Smooth muscle cell (in vitro differentiated cells): ENCODE data around the gene NNAT. TPM values are rescaled to one million over a fixed set of nuclear protein-coding genes. Genes with fewer than 3 reads are reported as not detected.
"Not testable (repeated sequence)": the region's sequence is repeated elsewhere in the genome, so short reads cannot be mapped to it uniquely, and the experiment has no call there.

Experiments used
- DNase-seq: peaks from one replicate; lab custom pipeline; 2025; ENCODE audit not compliant: unreplicated experiment; lab: John Stamatoyannopoulos, UW
- H2AFZ ChIP-seq: fragments of 200-600 bp; sonication (generic); 2 replicates; pipeline ENCODE4 v1.6.0; 2016; ENCODE audit warnings: antibody characterized with exemption, low read depth, mild to moderate bottlenecking
- H3F3A ChIP-seq: fragments of 200-600 bp; sonication (generic); 2 replicates; pipeline ENCODE4 v1.6.0; 2017; ENCODE audit warnings: antibody characterized with exemption, low read depth
- H3K27ac ChIP-seq: fragments of 200-600 bp; sonication (generic); 2 replicates; pipeline ENCODE4 v1.5.1; 2016; ENCODE audit warnings: low read depth, mild to moderate bottlenecking
- H3K27me3 ChIP-seq: fragments of 200-600 bp; sonication (generic); 2 replicates; pipeline ENCODE4 v1.6.1; 2016; ENCODE audit warnings: low read depth, mild to moderate bottlenecking
- H3K36me3 ChIP-seq: fragments of 200-600 bp; sonication (generic); 2 replicates; pipeline ENCODE4 v1.5.1; 2016; ENCODE audit warnings: low read depth
- H3K4me1 ChIP-seq: fragments of 200-600 bp; sonication (generic); 2 replicates; pipeline ENCODE4 v1.5.1; 2016; ENCODE audit warnings: low read depth
- H3K4me2 ChIP-seq: fragments of 200-600 bp; sonication (generic); 2 replicates; pipeline ENCODE4 v1.6.0; 2016; ENCODE audit warnings: mild to moderate bottlenecking
- H3K4me3 ChIP-seq: fragments of 200-600 bp; sonication (generic); 2 replicates; pipeline ENCODE4 v1.5.1; 2016; ENCODE audit warnings: mild to moderate bottlenecking
- H3K79me2 ChIP-seq: fragments of 200-600 bp; sonication (generic); 2 replicates; pipeline ENCODE4 v1.6.0; 2016; ENCODE audit warnings: low read depth, mild to moderate bottlenecking
- H3K9ac ChIP-seq: fragments of 200-600 bp; sonication (generic); 2 replicates; pipeline ENCODE4 v1.6.0; 2016; ENCODE audit warnings: low read depth
- H3K9me3 ChIP-seq: fragments of 200-600 bp; sonication (generic); replicated peaks from 2 replicates; pipeline ENCODE4 v1.5.1; 2016; ENCODE audit warnings: low read depth
- H4K20me1 ChIP-seq: fragments of 200-600 bp; sonication (generic); 2 replicates; pipeline ENCODE4 v1.6.0; 2016; ENCODE audit warnings: low read depth
- WGBS: methylation state at CpG from one replicate; pipeline ENCODE4 v1.1.7; 2016; ENCODE audit warnings: low lambda C conversion rate; 5-methylcytosine and 5-hydroxymethylcytosine counted together
- polyA plus RNA-seq: library from polyadenylated mRNA; unstranded; fragments of >200 nt; fragmentation: Nextera tagmentation; extraction: Ambion mirVana; gene quantifications from 2 replicates; pipeline ENCODE4 v1.2.1, GENCODE V29; 2016
- total RNA-seq: library from RNA; depleted of rRNA; stranded (reverse); fragments of >200 nt; gene quantifications from 2 replicates; pipeline ENCODE4 v1.2.3, GENCODE V29; 2014
- TF ChIP-seq, protein P1 (sequence below): fragments of 200-600 bp; sonication (generic); IDR thresholded peaks from 2 replicates; pipeline ENCODE4 v1.5.1; 2017; ENCODE audit warnings: borderline replicate concordance, mild to moderate bottlenecking, antibody characterized with exemption; ENCODE audit not compliant: insufficient read depth, poor library complexity, severe bottlenecking

NNAT gene, protein sequence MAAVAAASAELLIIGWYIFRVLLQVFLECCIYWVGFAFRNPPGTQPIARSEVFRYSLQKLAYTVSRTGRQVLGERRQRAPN
- 6.5 TPM in 1 of 2 replicates, not detected in the other for total RNA-seq
- 0.22 and 0.35 TPM in 2 replicates for polyA plus RNA-seq

DNA sequence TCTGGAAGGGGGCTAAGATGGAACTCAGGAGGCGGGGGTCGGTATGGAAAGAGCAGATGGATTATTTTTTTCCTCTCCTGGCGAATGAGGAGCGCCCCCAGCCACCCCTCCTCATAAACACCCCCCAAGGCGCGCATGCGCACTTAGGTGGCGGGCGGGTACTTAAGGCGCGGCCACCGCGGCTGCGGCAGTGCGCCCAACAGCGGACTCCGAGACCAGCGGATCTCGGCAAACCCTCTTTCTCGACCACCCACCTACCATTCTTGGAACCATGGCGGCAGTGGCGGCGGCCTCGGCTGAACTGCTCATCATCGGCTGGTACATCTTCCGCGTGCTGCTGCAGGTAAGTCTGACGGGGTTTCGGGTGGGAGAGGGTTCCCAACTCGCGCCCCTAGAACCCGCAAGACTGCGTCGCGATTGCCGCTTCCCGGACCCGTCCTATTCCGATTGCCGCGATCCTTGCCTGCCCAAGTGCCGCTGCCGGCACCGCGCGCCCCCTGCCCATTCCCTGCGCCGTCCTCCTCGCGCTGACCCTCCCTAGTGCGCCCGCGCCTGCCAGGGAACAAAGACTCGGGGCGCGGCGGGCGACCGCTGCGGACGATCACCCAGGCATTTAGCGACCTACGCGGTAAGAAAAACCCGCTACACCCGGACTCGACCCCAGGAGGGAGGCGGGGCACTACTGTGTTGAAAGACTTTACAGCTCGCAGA lies at the start of gene NNAT:
NNAT (plus strand) TSS at position 190 of the 711 bp plus-strand sequence; CDS start at position 272, 82 bp downstream.
- no peak for DNase-seq
- 99% methylated on average over 69 of the region's 69 CpGs for WGBS
- Histone ChIP-seq H3K9ac (no peak within 1 kb of the TSS), H3K27ac (no peak within 1 kb of the TSS), H3K4me3 (no peak within 1 kb of the TSS), H3K27me3 (no peaks in the 10 kb centered on the region), H2AFZ (no peak within 1 kb of the TSS), H3K9me3 (no peaks in the 10 kb centered on the region), H3K4me1 (peaks cover 20% of the 10 kb centered on the region), H3K36me3 (no peaks in the 10 kb centered on the region), H3K79me2 (peaks cover 94% of the 10 kb centered on the region), H4K20me1 (peaks cover 99% of the 10 kb centered on the region), H3F3A (peaks cover 4% of the 10 kb centered on the region), H3K4me2 (no peak within 1 kb of the TSS)
- TF ChIP-seq, protein P1, sequence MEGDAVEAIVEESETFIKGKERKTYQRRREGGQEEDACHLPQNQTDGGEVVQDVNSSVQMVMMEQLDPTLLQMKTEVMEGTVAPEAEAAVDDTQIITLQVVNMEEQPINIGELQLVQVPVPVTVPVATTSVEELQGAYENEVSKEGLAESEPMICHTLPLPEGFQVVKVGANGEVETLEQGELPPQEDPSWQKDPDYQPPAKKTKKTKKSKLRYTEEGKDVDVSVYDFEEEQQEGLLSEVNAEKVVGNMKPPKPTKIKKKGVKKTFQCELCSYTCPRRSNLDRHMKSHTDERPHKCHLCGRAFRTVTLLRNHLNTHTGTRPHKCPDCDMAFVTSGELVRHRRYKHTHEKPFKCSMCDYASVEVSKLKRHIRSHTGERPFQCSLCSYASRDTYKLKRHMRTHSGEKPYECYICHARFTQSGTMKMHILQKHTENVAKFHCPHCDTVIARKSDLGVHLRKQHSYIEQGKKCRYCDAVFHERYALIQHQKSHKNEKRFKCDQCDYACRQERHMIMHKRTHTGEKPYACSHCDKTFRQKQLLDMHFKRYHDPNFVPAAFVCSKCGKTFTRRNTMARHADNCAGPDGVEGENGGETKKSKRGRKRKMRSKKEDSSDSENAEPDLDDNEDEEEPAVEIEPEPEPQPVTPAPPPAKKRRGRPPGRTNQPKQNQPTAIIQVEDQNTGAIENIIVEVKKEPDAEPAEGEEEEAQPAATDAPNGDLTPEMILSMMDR = no peak

DNA sequence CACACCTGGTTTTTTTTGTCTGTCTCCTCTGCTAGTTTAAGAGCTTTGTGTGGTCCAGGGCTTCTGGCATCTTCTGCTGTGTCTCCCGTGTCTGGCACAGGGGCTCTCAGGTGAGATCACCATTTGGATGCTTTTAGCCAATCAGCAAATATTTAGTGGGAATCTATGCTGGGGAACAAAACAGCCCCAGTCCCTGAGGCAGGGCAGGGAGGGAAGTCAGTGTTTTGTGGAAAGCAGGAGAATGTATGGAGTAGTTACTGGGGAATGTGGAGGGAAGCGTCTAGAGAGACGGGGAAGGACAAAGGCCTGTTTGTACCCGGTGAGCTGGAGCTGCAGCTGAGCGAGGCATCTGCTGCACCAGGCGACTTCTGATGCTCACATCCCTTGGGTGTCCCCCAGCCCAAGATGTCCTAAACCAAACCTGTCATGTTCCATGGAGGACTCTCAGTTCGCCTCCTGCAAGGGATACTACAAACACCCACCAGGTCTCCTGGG lies 49.3 kb upstream of the NNAT start:
- H3K9ac ChIP-seq = no peak overlapping the region
- H3F3A ChIP-seq = no peaks in the 10 kb centered on the region
- H3K27me3 ChIP-seq = no peaks in the 10 kb centered on the region
- WGBS = 71% methylated on average over 7 of the region's 7 CpGs
- H3K36me3 ChIP-seq = no peaks in the 10 kb centered on the region
- no peak overlapping the region for H3K4me3 ChIP-seq
- no peaks in the 10 kb centered on the region for H3K79me2 ChIP-seq
- H3K4me2 ChIP-seq = no peak overlapping the region
- TF ChIP-seq, protein P1 = no peak
- DNase-seq = no peak
- H2AFZ ChIP-seq = no peak overlapping the region
- no peak overlapping the region for H3K27ac ChIP-seq
- no peaks in the 10 kb centered on the region for H3K9me3 ChIP-seq
- H4K20me1 ChIP-seq = no peaks in the 10 kb centered on the region
- no peaks in the 10 kb centered on the region for H3K4me1 ChIP-seq

DNA sequence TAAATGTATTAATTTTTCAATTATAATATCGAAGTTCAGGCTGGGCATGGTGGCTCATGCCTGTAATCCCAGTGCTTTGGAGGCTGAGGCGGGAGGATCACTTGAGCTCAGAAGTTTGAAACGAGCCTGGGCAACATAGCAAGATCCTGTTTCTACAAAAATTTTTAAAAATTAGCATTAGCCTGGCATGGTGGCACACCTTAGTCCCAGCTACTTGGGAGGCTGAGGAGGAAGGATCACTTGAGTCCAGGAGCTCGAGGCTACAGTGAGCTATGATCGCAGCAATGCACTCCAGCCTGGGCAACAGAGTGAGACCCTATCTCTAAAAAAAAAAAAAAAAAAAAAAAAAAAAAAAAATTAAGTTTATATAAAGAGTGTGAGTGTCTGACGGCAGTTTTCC lies 48.6 kb upstream of the NNAT start:
- not testable (repeated sequence) for H3K4me2 ChIP-seq, H3K4me1 ChIP-seq, H2AFZ ChIP-seq, H3F3A ChIP-seq, H3K27ac ChIP-seq, H3K9ac ChIP-seq, H3K9me3 ChIP-seq, H3K36me3 ChIP-seq, H3K27me3 ChIP-seq, H3K79me2 ChIP-seq, DNase-seq, H3K4me3 ChIP-seq, H4K20me1 ChIP-seq
- 91% methylated on average over 6 of the region's 6 CpGs for WGBS

DNA sequence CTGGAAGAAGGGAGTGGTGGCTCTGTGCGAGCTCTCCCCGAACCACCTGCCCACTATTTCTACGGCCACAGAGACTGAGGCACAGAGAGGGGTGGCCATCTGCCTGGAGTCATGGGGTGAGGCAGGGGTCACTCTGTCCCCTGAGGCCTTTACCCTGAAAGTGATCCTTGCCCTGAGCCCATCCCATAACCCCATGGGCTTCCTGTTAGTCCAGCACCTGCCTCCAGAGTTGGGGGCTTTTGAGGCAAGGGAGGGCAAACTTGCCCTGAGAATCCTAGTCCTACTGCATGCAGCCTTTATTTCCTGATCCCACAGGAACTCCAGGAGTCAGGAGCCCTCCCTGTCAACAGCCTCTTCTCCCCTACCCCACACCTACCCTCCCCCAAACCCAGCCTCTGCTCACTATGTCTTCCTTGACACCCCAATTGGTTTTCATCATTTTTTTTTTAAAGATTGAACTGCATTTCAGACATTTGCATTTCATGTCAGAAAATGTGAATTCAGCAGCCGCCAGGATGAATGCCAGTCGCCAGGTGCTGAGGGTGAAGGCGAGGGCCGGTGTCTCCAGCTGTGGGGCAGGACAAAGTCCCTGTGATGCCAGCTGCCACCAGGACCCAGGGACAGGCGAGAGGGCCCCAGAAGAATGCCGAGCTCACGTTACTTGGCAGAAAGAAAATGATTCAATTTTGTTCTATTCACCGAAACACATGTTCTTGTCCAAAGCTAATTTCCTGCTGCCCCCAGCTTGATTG lies 47.6 kb upstream of the NNAT start:
- Histone ChIP-seq H3K4me2 (no peak overlapping the region), H2AFZ (no peak overlapping the region), H3K27ac (no peak overlapping the region), H3K4me1 (no peaks in the 10 kb centered on the region), H3K27me3 (no peaks in the 10 kb centered on the region), H3K9ac (no peak overlapping the region), H3F3A (no peaks in the 10 kb centered on the region), H4K20me1 (no peaks in the 10 kb centered on the region), H3K9me3 (no peaks in the 10 kb centered on the region), H3K79me2 (no peaks in the 10 kb centered on the region), H3K4me3 (no peak overlapping the region), H3K36me3 (no peaks in the 10 kb centered on the region)
- 94% methylated on average over 11 of the region's 11 CpGs for WGBS
- TF ChIP-seq, protein P1 = no peak
- no peak for DNase-seq
